ENCODE results near the gene PROP1. TPM values are rescaled to one million over a fixed set of nuclear protein-coding genes. Genes with fewer than 3 reads are reported as not detected.
"Not testable (repeated sequence)": the region's sequence is repeated elsewhere in the genome, so short reads cannot be mapped to it uniquely, and the experiment has no call there.

Gene PROP1
- polyA plus RNA-seq, 1 experiment: not detected

- no peak for DNase-seq (ENCODE audit: low read depth, low spot score)
- H3K27ac ChIP-seq (ENCODE audit: low read depth, low read length): no peak overlapping the region
- TF ChIP-seq CTCF (IDR thresholded peaks at IDR 0.05; ENCODE audit: low read depth, low read length): no peak
- no peak overlapping the region for H3K4me3 ChIP-seq (ENCODE audit: low read depth, low read length)
- ChIA-PET CTCF (no interaction called here), POLR2A (no interaction called here)
- H3K27me3 ChIP-seq (ENCODE audit: control insufficient read depth, insufficient read depth, low read length): no peaks in the 10 kb centered on the region
- H3K9me3 ChIP-seq (ENCODE audit: control insufficient read depth, insufficient read depth, low read length): peaks cover 12% of the 10 kb centered on the region; the same call in 1 of the 2 replicates
Measured at GRCh38 chr5:177959315-177959714, 36.7 kb downstream of the PROP1 start.

- peaks cover 12% of the 10 kb centered on the region; the same call in 1 of the 2 replicates for H3K9me3 ChIP-seq (ENCODE audit: control insufficient read depth, insufficient read depth, low read length)
- H3K27ac ChIP-seq (ENCODE audit: low read depth, low read length): no peak overlapping the region
- H3K4me3 ChIP-seq (ENCODE audit: low read depth, low read length): no peak overlapping the region
- ChIA-PET POLR2A (no interaction called here), CTCF (no interaction called here)
- H3K27me3 ChIP-seq (ENCODE audit: control insufficient read depth, insufficient read depth, low read length): no peaks in the 10 kb centered on the region
- DNase-seq (ENCODE audit: low read depth, low spot score): no peak
- no peak for TF ChIP-seq CTCF (IDR thresholded peaks at IDR 0.05; ENCODE audit: low read depth, low read length)
Measured at GRCh38 chr5:177958696-177959095, 37.3 kb downstream of the PROP1 start.

DNA sequence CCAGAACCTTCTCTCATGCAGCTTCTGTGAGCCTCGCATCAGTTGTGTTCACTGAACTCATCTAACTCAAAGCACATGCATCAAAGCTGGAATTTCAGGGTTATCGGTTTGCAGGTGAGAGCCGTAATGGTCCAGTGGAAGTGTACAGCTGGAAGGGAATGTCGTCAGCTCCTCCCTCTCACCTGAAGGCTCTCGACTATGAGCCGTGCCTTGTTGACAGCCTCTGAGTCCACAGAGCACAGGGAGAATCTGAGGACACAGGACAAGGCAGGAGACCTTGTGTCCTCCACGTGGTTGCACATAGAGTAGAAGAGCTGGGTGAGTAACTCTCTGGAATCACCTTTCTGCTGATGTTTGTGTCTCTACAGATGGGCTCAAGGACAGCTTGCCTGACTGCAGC, 38.8 kb downstream of the PROP1 start:
- ChIA-PET POLR2A (no interaction called here), CTCF (no interaction called here)
- no peak for TF ChIP-seq CTCF (IDR thresholded peaks at IDR 0.05; ENCODE audit: low read depth, low read length)
- Histone ChIP-seq H3K4me3 (ENCODE audit: low read depth, low read length) (no peak overlapping the region), H3K9me3 (ENCODE audit: control insufficient read depth, insufficient read depth, low read length) (peaks cover 12% of the 10 kb centered on the region; the same call in 1 of the 2 replicates), H3K27ac (ENCODE audit: low read depth, low read length) (no peak overlapping the region), H3K27me3 (ENCODE audit: control insufficient read depth, insufficient read depth, low read length) (no peaks in the 10 kb centered on the region)
- DNase-seq (ENCODE audit: low read depth, low spot score): no peak

GRCh38 chr5:177953101-177953500, 42.9 kb downstream of the PROP1 start:
- CTCF ChIA-PET; H3K4me3 ChIP-seq (ENCODE audit: low read depth, low read length); H3K9me3 ChIP-seq (ENCODE audit: control insufficient read depth, insufficient read depth, low read length); H3K27ac ChIP-seq (ENCODE audit: low read depth, low read length); POLR2A ChIA-PET; H3K27me3 ChIP-seq (ENCODE audit: control insufficient read depth, insufficient read depth, low read length); DNase-seq (ENCODE audit: low read depth, low spot score): not testable (repeated sequence)

- H3K9me3 ChIP-seq (ENCODE audit: control insufficient read depth, insufficient read depth, low read length); H3K27me3 ChIP-seq (ENCODE audit: control insufficient read depth, insufficient read depth, low read length); DNase-seq (ENCODE audit: low read depth, low spot score); POLR2A ChIA-PET; H3K4me3 ChIP-seq (ENCODE audit: low read depth, low read length); CTCF ChIA-PET; H3K27ac ChIP-seq (ENCODE audit: low read depth, low read length): not testable (repeated sequence)
Measured at GRCh38 chr5:177949656-177950055, 46.4 kb downstream of the PROP1 start.

DNA sequence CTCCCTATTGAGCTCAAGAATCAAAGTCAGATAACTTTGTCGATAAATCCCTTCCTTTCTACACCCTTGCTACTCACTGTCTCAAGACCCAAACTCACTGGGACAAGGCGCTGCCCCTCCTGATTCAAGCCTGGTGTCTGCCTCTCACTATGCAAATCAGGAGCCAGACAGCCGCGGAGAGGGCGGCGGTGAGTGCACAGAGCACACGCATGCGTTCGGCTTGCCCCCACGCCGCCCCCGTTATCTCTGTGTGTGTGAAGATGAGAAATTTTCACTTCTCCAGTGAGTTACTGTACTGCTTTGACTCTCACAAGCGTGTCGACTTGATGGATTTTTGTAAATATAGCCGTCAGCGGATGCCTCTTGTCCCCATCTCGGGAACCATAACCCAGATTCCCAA, 47.0 kb downstream of the PROP1 start:
- H3K9me3 ChIP-seq (ENCODE audit: control insufficient read depth, insufficient read depth, low read length); POLR2A ChIA-PET; H3K27ac ChIP-seq (ENCODE audit: low read depth, low read length); H3K4me3 ChIP-seq (ENCODE audit: low read depth, low read length); DNase-seq (ENCODE audit: low read depth, low spot score); H3K27me3 ChIP-seq (ENCODE audit: control insufficient read depth, insufficient read depth, low read length); CTCF ChIA-PET: not testable (repeated sequence)

GRCh38 chr5:177947912-177948311, 48.1 kb downstream of the PROP1 start:
- POLR2A ChIA-PET: not testable (repeated sequence)

DNA sequence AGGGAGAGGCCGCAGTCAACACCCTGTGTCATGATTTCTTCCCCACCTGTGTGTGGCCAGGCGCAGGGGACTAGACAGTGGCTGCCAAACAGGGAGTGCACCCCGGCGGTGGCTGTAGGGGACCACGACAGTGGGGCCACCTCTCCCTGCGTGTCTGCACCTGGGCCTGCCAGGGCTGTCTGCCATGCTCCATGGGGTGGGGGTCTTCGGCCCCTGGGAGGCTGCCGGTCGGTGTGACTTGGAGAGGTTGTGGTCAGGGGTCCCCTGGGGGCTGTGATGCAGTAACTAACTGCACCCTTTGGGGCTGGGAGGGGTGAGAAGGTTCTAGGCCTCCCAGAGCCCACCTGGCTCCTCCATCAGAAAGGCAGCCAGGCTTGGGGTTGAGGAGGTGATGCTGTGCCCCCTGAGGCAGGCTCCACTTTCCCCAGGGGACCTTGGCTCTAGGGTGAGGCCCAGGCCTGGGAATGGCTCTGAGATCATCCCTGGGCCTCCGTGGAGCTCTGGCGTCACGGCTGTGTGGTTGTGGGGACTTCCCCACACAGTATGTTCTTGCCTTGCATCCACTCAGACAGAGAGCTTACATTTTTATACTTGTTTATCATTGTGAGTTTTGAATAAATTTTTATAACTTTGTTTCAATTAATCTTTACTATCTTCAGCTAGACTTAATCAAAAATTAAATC, 50.3 kb downstream of the PROP1 start:
- POLR2A ChIA-PET; H3K27ac ChIP-seq (ENCODE audit: low read depth, low read length); DNase-seq (ENCODE audit: low read depth, low spot score); H3K9me3 ChIP-seq (ENCODE audit: control insufficient read depth, insufficient read depth, low read length); CTCF ChIA-PET; H3K4me3 ChIP-seq (ENCODE audit: low read depth, low read length); H3K27me3 ChIP-seq (ENCODE audit: control insufficient read depth, insufficient read depth, low read length): not testable (repeated sequence)

More at GRCh38 chr5:177947912-177948311, 48.1 kb downstream of the PROP1 start:
- H3K27ac ChIP-seq (ENCODE audit: low read depth, low read length); H3K27me3 ChIP-seq (ENCODE audit: control insufficient read depth, insufficient read depth, low read length); H3K9me3 ChIP-seq (ENCODE audit: control insufficient read depth, insufficient read depth, low read length); H3K4me3 ChIP-seq (ENCODE audit: low read depth, low read length); CTCF ChIA-PET: not testable (repeated sequence)
- peak; percentile 15 for DNase-seq (ENCODE audit: low read depth, low spot score)

- H3K4me3 ChIP-seq (ENCODE audit: low read depth, low read length); POLR2A ChIA-PET; DNase-seq (ENCODE audit: low read depth, low spot score); H3K9me3 ChIP-seq (ENCODE audit: control insufficient read depth, insufficient read depth, low read length); H3K27me3 ChIP-seq (ENCODE audit: control insufficient read depth, insufficient read depth, low read length); CTCF ChIA-PET; H3K27ac ChIP-seq (ENCODE audit: low read depth, low read length): not testable (repeated sequence)
Measured at GRCh38 chr5:177945145-177945544, 50.9 kb downstream of the PROP1 start.

Measured in AG04450 (cell line).